GM12873 (cell line): ENCODE results near the gene ASH1L.

Experiments
- CTCF ChIP-seq: IDR thresholded peaks from 2 replicates; pipeline ENCODE4 v1.5.1; 2012; ENCODE audit warnings: low read depth, mild to moderate bottlenecking, moderate library complexity, low read length, control low read depth; ENCODE audit not compliant: insufficient read depth; ENCODE audit errors: missing control alignments

Gene ASH1L

GRCh38 chr1:155562581-155563376 lies at the start of gene ASH1L:
TSS of gene ASH1L (minus strand) at chr1:155562803. CDS start at chr1:155521519, 41,284 bp downstream.
- TF ChIP-seq CTCF: no peak

- TF ChIP-seq CTCF: no peak
Measured at GRCh38 chr1:155609515-155610256, 47.1 kb upstream of the ASH1L start, which contains the start of gene MSTO1. TSS of gene MSTO1 (plus strand) at chr1:155610218. CDS start at chr1:155610249, 31 bp downstream.

- TF ChIP-seq CTCF: no peak
Measured at GRCh38 chr1:155608888-155609225, 46.3 kb upstream of the ASH1L start.

GRCh38 chr1:155607708-155608107 lies 45.1 kb upstream of the ASH1L start:
- TF ChIP-seq CTCF: peak; percentile 26

GRCh38 chr1:155598842-155599331 lies 36.3 kb upstream of the ASH1L start:
- no peak for TF ChIP-seq CTCF

GRCh38 chr1:155596864-155597263 lies 34.3 kb upstream of the ASH1L start:
- TF ChIP-seq CTCF: no peak

GRCh38 chr1:155591770-155592169 lies 29.2 kb upstream of the ASH1L start:
- TF ChIP-seq CTCF: peak; percentile 54
